K562 (cell line): Measurements from ENCODE around the gene NR1D2. TPM values are rescaled to one million over a fixed set of nuclear protein-coding genes. Genes with fewer than 3 reads are reported as not detected.

Source experiments
- BHLHE40 ChIP-seq: IDR thresholded peaks from 2 replicates; pipeline ENCODE4 v1.6.1; 2011; ENCODE audit warnings: low read length, improper control_type of control experiment
- BRCA1 ChIP-seq, 2 experiments: fragments of 450-650 bp in 1 of 2; sonication (generic) in 1 of 2; formaldehyde crosslinking in 1 of 2; IDR thresholded peaks; 2 replicates each; pipeline versions ENCODE4 v1.5.0 to v1.6.1; 2017 to 2020; ENCODE audit warnings: mild to moderate bottlenecking in 1 of 2, missing genetic modification reagents in 1 of 2
- BRF1 ChIP-seq: IDR thresholded peaks from 3 replicates; pipeline ENCODE4 v1.6.1; 2011; ENCODE audit warnings: borderline replicate concordance, mild to moderate bottlenecking; ENCODE audit not compliant: insufficient read length; ENCODE audit errors: extremely low read depth
- CHD4 ChIP-seq: fragments of 200-600 bp; sonication (generic); IDR thresholded peaks from 3 replicates; pipeline ENCODE4 v1.6.1; 2012; ENCODE audit warnings: low read depth, mild to moderate bottlenecking, mixed read lengths, low read length, inconsistent platforms; ENCODE audit not compliant: insufficient read depth, insufficient replicate concordance, poor library complexity, severe bottlenecking
- CREB1 ChIP-seq, 2 experiments: sonication (generic) in 1 of 2; formaldehyde crosslinking in 1 of 2; IDR thresholded peaks; 2 replicates each; pipeline versions ENCODE4 v1.6.1 to v1.8.0; 2012 to 2022; ENCODE audit warnings: inconsistent platforms in 1 of 2, mild to moderate bottlenecking in 1 of 2, missing genetic modification reagents in 1 of 2, moderate library complexity in 1 of 2
- FOXP4 ChIP-seq: sonication (generic); formaldehyde crosslinking; IDR thresholded peaks from 2 replicates; pipeline ENCODE4 v1.8.0; 2022; ENCODE audit warnings: mild to moderate bottlenecking, missing genetic modification reagents, borderline replicate concordance
- HIVEP1 ChIP-seq: fragments of 250-450 bp; sonication (Bioruptor Pico); IDR thresholded peaks from 2 replicates; pipeline ENCODE4 v1.4.0; 2020; ENCODE audit warnings: mild to moderate bottlenecking
- HNRNPUL1 ChIP-seq: fragments of 200-400 bp; formaldehyde crosslinking; IDR thresholded peaks from 2 replicates; pipeline ENCODE4 v1.6.1; 2017; ENCODE audit warnings: low read length
- KAT2B ChIP-seq: IDR thresholded peaks from one replicate; pipeline ENCODE4 v1.6.1; 2012; ENCODE audit warnings: low read depth, mild to moderate bottlenecking, control low read depth, inconsistent platforms, low read length, moderate library complexity
- KDM4B ChIP-seq, 2 experiments: fragments of 450-650 bp in 1 of 2; sonication (generic) in 1 of 2; IDR thresholded peaks; 2 replicates each; pipeline ENCODE4 v1.6.1; 2016 to 2017; ENCODE audit warnings: borderline replicate concordance in 2 of 2, antibody characterized with exemption in 1 of 2, low read depth in 1 of 2, mild to moderate bottlenecking in 1 of 2
- KLF10 ChIP-seq: fragments of 250-450 bp; sonication (Bioruptor Pico); IDR thresholded peaks from 2 replicates; pipeline ENCODE4 v1.6.1; 2021; ENCODE audit warnings: matching md5 sums
- KLF6 ChIP-seq: fragments of 250-450 bp; sonication (Bioruptor Pico); IDR thresholded peaks from 2 replicates; pipeline ENCODE4 v1.4.0; 2020; ENCODE audit warnings: mild to moderate bottlenecking, moderate library complexity, borderline replicate concordance
- MED1 ChIP-seq: sonication (generic); formaldehyde crosslinking; IDR thresholded peaks from 2 replicates; pipeline ENCODE4 v1.8.1; 2023; ENCODE audit warnings: missing genetic modification reagents, borderline replicate concordance
- NFRKB ChIP-seq: fragments of 450-650 bp; IDR thresholded peaks from 2 replicates; pipeline ENCODE4 v1.6.1; 2016; ENCODE audit warnings: low read depth
- POU5F1 ChIP-seq: fragments of 150-350 bp; IDR thresholded peaks from 2 replicates; pipeline ENCODE4 v1.6.1; 2014; ENCODE audit warnings: borderline replicate concordance, low read length, low read depth, mild to moderate bottlenecking; ENCODE audit not compliant: partially characterized antibody
- RBBP5 ChIP-seq: fragments of 200-600 bp; sonication (generic); IDR thresholded peaks from 2 replicates; pipeline ENCODE4 v1.6.1; 2012; ENCODE audit warnings: borderline replicate concordance, mild to moderate bottlenecking, low read length, control low read depth, inconsistent platforms; ENCODE audit not compliant: insufficient read depth, poor library complexity, severe bottlenecking
- RBFOX2 ChIP-seq: fragments of 200-400 bp; formaldehyde crosslinking; IDR thresholded peaks from 2 replicates; pipeline ENCODE4 v1.6.1; 2017; ENCODE audit warnings: low read depth, mild to moderate bottlenecking, low read length, moderate library complexity
- RBM22 ChIP-seq: fragments of 200-400 bp; formaldehyde crosslinking; IDR thresholded peaks from 2 replicates; pipeline ENCODE4 v1.6.1; 2018; ENCODE audit warnings: low read length, low read depth; ENCODE audit not compliant: poor library complexity, severe bottlenecking
- SMARCE1 ChIP-seq: fragments of 450-650 bp; IDR thresholded peaks from 2 replicates; pipeline ENCODE4 v1.7.1; 2016; ENCODE audit warnings: mild to moderate bottlenecking
- SNRNP70 ChIP-seq: fragments of 200-400 bp; formaldehyde crosslinking; optimal IDR thresholded peaks from 2 replicates; pipeline ENCODE3; 2017; ENCODE audit warnings: low read depth, low read length
- TGIF2 ChIP-seq: sonication (generic); formaldehyde crosslinking; IDR thresholded peaks from 2 replicates; pipeline ENCODE4 v1.8.1; 2022; ENCODE audit warnings: mild to moderate bottlenecking, missing genetic modification reagents, moderate library complexity
- U2AF2 ChIP-seq: fragments of 200-400 bp; formaldehyde crosslinking; optimal IDR thresholded peaks from 2 replicates; pipeline ENCODE3; 2017; ENCODE audit warnings: low read depth, mild to moderate bottlenecking, low read length
- ZBTB9 ChIP-seq: fragments of 450-650 bp; formaldehyde crosslinking; IDR thresholded peaks from 2 replicates; pipeline ENCODE4 v1.4.0; 2020; ENCODE audit warnings: mild to moderate bottlenecking, moderate library complexity
- ZNF57 ChIP-seq: fragments of 450-650 bp; formaldehyde crosslinking; IDR thresholded peaks from 2 replicates; pipeline ENCODE4 v1.4.0; 2020; ENCODE audit warnings: mild to moderate bottlenecking, moderate library complexity
- ZNF584 ChIP-seq: fragments of 200-800 bp; sonication (Bioruptor generic); IDR thresholded peaks from 2 replicates; pipeline ENCODE4 v1.6.1; 2016; ENCODE audit warnings: low read depth, mild to moderate bottlenecking, missing genetic modification characterization, missing compliant biosample characterization
- polyA plus RNA-seq, 8 experiments: library from polyadenylated mRNA; depleted of rRNA in 4 of 8; stranded (reverse) in 5 of 8; unstranded in 3 of 8; fragments of >200 nt; fragmentation: Nextera tagmentation in 2 of 8; fragmentation: Illumina TruSeq in 1 of 8; extraction: Ambion mirVana in 2 of 8; extraction: Trizol in 1 of 8; gene quantifications; 2 replicates each; pipeline versions ENCODE4 v1.2.1 to v1.2.3, GENCODE V29; 2011 to 2014; ENCODE audit warnings: inconsistent platforms in 1 of 8, missing spikeins in 1 of 8
- total RNA-seq, 7 experiments: library from RNA; depleted of rRNA in 6 of 7; stranded (reverse); fragments of >200 nt in 6 of 7; fragmentation: Illumina TruSeq in 2 of 7; extraction: Trizol in 2 of 7; gene quantifications; 2 replicates each; pipeline versions ENCODE4 v1.2.1 to v1.2.3, GENCODE V29; 2011 to 2021; ENCODE audit warnings: low replicate concordance in 1 of 7

NR1D2 gene
- total and polyA plus RNA-seq, 9 of the 15 experiments (the other 6 are each of a cell fraction or from before 2014, with no cell fraction given), result 1.2 to 5.5 (median 2.9) TPM

- no peak for TF ChIP-seq TGIF2
- no peak for TF ChIP-seq KDM4B (IDR thresholded peaks at IDR 0.05; ENCODE audit: borderline replicate concordance in 2 of 2, low read depth in 1 of 2)
- TF ChIP-seq CREB1 (IDR thresholded peaks at IDR 0.05), result peak; percentile 96
- TF ChIP-seq CREB1 (CRISPR knock-in tag; IDR thresholded peaks at IDR 0.05), result peak; percentile 87
- TF ChIP-seq KLF10 (CRISPR knock-in tag), result no peak
- TF ChIP-seq HNRNPUL1, result no peak
- no peak for TF ChIP-seq MED1 (CRISPR knock-in tag)
- TF ChIP-seq FOXP4 (CRISPR knock-in tag), result peak; percentile 97
- no peak for TF ChIP-seq ZNF584 (CRISPR knock-in tag)
- TF ChIP-seq HIVEP1 (CRISPR knock-in tag), result peak; percentile 98
- TF ChIP-seq BRCA1 (IDR thresholded peaks at IDR 0.05), result no peak
- no peak for TF ChIP-seq BRCA1 (CRISPR knock-in tag; IDR thresholded peaks at IDR 0.05)
- TF ChIP-seq KLF6 (CRISPR knock-in tag), result no peak
- TF ChIP-seq ZBTB9 (CRISPR knock-in tag), result peak; percentile 71; the same call in 1 of the 2 replicates
- peak; percentile 62 for TF ChIP-seq SMARCE1
- TF ChIP-seq U2AF2, result no peak
- TF ChIP-seq RBBP5, result peak; percentile 98
- peak; percentile 89 for TF ChIP-seq RBFOX2
- TF ChIP-seq NFRKB, result no peak
- TF ChIP-seq BHLHE40, result peak; percentile 98
- TF ChIP-seq CHD4, result no peak
- TF ChIP-seq BRF1, result no peak
- TF ChIP-seq SNRNP70, result no peak
- TF ChIP-seq KAT2B, result peak; percentile 49
- TF ChIP-seq RBM22, result no peak
- TF ChIP-seq ZNF57 (CRISPR knock-in tag), result no peak
- TF ChIP-seq POU5F1, result no peak
These were observed 1.0 kb downstream of the NR1D2 start (continued) for GRCh38 chr3:23945913-23946687.
